Measurements from ENCODE around the gene SYNE1.

The SYNE1 gene

GRCh38 chr6:152225241-152225934 lies 411.8 kb downstream of the SYNE1 start:
- DNase-seq, result no peak

- DNase-seq, result no peak
Measured at GRCh38 chr6:152223636-152224035, 413.5 kb downstream of the SYNE1 start.

GRCh38 chr6:152221806-152222628 lies 415.1 kb downstream of the SYNE1 start:
- no peak for DNase-seq

- no peak for DNase-seq
Measured at GRCh38 chr6:152220786-152221185, 416.4 kb downstream of the SYNE1 start.

GRCh38 chr6:152218887-152219286 lies 418.3 kb downstream of the SYNE1 start:
- DNase-seq, result no peak

- no peak for DNase-seq
Measured at GRCh38 chr6:152212437-152212836, 424.7 kb downstream of the SYNE1 start.

- DNase-seq, result no peak
Measured at GRCh38 chr6:152209211-152209610, 428.0 kb downstream of the SYNE1 start.

- no peak for DNase-seq
Measured at GRCh38 chr6:152207915-152208714, 429.0 kb downstream of the SYNE1 start.

GRCh38 chr6:152206072-152206818 lies 430.9 kb downstream of the SYNE1 start:
- DNase-seq, result peak; percentile 56 to 68

- DNase-seq, result no peak
Measured at GRCh38 chr6:152204591-152204990, 432.6 kb downstream of the SYNE1 start.

- DNase-seq, result no peak
Measured at GRCh38 chr6:152201120-152201519, 436.0 kb downstream of the SYNE1 start.

GRCh38 chr6:152195896-152196295 lies 441.3 kb downstream of the SYNE1 start:
- DNase-seq, result no peak

- DNase-seq, result no peak
Measured at GRCh38 chr6:152189736-152190135, 447.4 kb downstream of the SYNE1 start.

- no peak for DNase-seq
Measured at GRCh38 chr6:152188011-152188410, 449.2 kb downstream of the SYNE1 start.

GRCh38 chr6:152186840-152187239 lies 450.3 kb downstream of the SYNE1 start:
- no peak for DNase-seq

- DNase-seq, result peak in 1 of 2 experiments; percentile 38
Measured at GRCh38 chr6:152184917-152185574, 452.1 kb downstream of the SYNE1 start.

GRCh38 chr6:152184573-152184916 lies 452.6 kb downstream of the SYNE1 start:
- DNase-seq, result no peak

GRCh38 chr6:152180601-152181000 lies 456.6 kb downstream of the SYNE1 start:
- DNase-seq, result no peak

- DNase-seq, result no peak
Measured at GRCh38 chr6:152176268-152176667, 460.9 kb downstream of the SYNE1 start.

GRCh38 chr6:152173957-152174356 lies 463.2 kb downstream of the SYNE1 start:
- DNase-seq, result no peak

GRCh38 chr6:152173321-152173720 lies 463.8 kb downstream of the SYNE1 start:
- no peak for DNase-seq

Data from activated T-cell treated with anti-CD3 and anti-CD28 coated beads, Interleukin-2, amount 50 U/mL, for 48 hours (primary cell).